Amniotic epithelial cell (primary cell): ENCODE measurements around the gene CBX6.

Experiments used
- DNase-seq: peaks from one replicate; pipeline ENCODE4 v3.0.0-alpha.2; 2010; ENCODE audit warnings: low read depth

Gene CBX6

GRCh38 chr22:38873469-38874411 is 1.7 kb upstream of the CBX6 start:
- DNase-seq, result no peak

- DNase-seq, result peak; percentile 25
These were observed 824 bp upstream of the CBX6 start for GRCh38 chr22:38872831-38873248.

- DNase-seq, result no peak
These were observed 450 bp downstream of the CBX6 start for GRCh38 chr22:38871360-38872171.

GRCh38 chr22:38870791-38871359 is 1.1 kb downstream of the CBX6 start:
- no peak for DNase-seq

GRCh38 chr22:38870312-38870741 is 1.7 kb downstream of the CBX6 start:
- DNase-seq, result peak; percentile 64

GRCh38 chr22:38869663-38870062 is 2.4 kb downstream of the CBX6 start:
- DNase-seq, result no peak

GRCh38 chr22:38868886-38869381 is 3.1 kb downstream of the CBX6 start:
- peak; percentile 49 for DNase-seq

GRCh38 chr22:38868286-38868721 is 3.7 kb downstream of the CBX6 start:
- DNase-seq, result no peak

GRCh38 chr22:38867471-38868285 is 4.3 kb downstream of the CBX6 start:
- no peak for DNase-seq

- no peak for DNase-seq
These were observed 4.9 kb downstream of the CBX6 start for GRCh38 chr22:38867124-38867455.

- DNase-seq, result no peak
These were observed 5.5 kb downstream of the CBX6 start for GRCh38 chr22:38866399-38867123.

GRCh38 chr22:38866024-38866398 is 6.0 kb downstream of the CBX6 start:
- DNase-seq, result no peak

- no peak for DNase-seq
These were observed 6.6 kb downstream of the CBX6 start for GRCh38 chr22:38865201-38866023.

GRCh38 chr22:38864361-38865191 is 7.4 kb downstream of the CBX6 start:
- DNase-seq, result no peak

GRCh38 chr22:38863531-38864131 is 8.4 kb downstream of the CBX6 start:
- DNase-seq, result no peak

GRCh38 chr22:38862375-38863329 is 9.4 kb downstream of the CBX6 start:
- no peak for DNase-seq

- DNase-seq, result no peak
These were observed 10.1 kb downstream of the CBX6 start for GRCh38 chr22:38861927-38862326.
